Posterior cingulate gyrus (tissue), 11 donors: ENCODE data around the gene ARL5B.

ENCODE experiments used
- DNase-seq, 10 donors: peaks; one replicate each; pipeline versions ENCODE4 v3.0.0 to v3.0.0-alpha.2; 2020 to 2021; ENCODE audit warnings: mixed read lengths in 3 of 10
- intact Hi-C: fragments of 100-400 bp; cut with DNase I; formaldehyde crosslinking; loops from one replicate; pipeline ENCODE4 v1.15.1; 2023

ARL5B gene

DNA sequence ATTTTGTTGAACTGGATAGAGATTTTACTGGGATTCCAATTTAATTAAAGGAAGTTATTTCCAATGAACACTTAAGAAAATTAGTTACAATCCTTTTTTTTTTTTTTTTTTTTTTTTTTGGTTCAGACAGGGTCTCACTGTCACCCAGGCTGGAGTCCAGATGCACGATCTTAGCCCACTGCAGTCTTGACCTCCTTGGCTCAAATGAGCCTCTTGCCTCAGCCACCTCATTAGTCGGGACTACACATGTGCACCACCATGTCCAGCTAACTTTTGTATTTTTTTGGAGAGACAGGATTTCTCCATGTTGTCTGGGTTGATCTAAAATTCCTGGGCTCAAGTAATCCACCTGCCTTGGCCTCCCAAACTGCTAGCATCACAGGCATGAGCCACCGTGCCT is 2.5 kb upstream of the ARL5B start:
- no peak for DNase-seq
- intact Hi-C loops: no loop called here

GRCh38 chr10:18658271-18659124 is 733 bp upstream of the ARL5B start:
- intact Hi-C loops: loop anchor here (1.0 kb wide), 1 partner anchor 7 kb away; the partner anchor contains the start of gene NSUN6
- DNase-seq: peak in 3 of 10 donors; percentile 16 to 81 (median 68)

- intact Hi-C loops: loop anchor here (1.0 kb wide), 1 partner anchor 9 kb away; the partner anchor contains the start of gene NSUN6
- no peak for DNase-seq
Observed at GRCh38 chr10:18659819-18660535, 746 bp downstream of the ARL5B start.

- intact Hi-C loops: no loop called here
- DNase-seq: no peak
Observed at GRCh38 chr10:18660816-18661431, 1.7 kb downstream of the ARL5B start.

GRCh38 chr10:18664841-18665478 is 5.7 kb downstream of the ARL5B start:
- intact Hi-C loops: no loop called here
- DNase-seq: no peak

DNA sequence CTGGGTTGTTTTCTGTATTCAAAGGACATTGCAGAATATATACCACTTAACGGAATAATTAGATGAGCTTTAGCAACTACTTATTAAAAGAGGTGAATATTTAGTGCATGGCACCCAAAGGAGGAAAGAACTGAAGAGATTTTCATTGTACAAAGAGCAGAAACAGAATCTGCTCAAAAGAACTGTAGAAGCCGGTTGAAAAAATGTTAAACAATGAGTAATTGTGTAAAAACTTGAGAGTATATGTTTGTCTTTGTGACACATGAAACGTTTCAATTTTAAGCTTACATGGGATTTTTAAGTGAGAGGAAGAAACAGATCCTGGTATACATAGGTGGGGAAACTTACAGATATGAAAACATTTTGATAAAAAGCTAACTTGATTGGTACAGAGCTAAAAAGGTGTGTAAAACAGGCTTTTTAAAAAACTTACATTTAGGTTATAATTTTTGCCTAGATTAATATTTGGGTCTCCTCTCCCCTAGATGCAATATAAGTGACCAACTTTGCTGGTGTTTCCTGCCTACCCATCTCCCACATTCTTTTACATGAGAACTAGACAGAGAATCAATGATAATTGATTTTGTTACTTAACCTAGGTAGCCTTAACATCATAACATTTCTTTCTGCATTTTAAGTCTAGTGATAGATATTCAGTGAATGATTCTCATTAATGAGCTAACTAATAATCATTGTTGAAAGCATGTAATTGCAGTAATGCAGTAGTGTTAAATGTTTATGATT is 6.8 kb downstream of the ARL5B start:
- intact Hi-C loops: no loop called here
- DNase-seq: no peak

- no peak for DNase-seq
- intact Hi-C loops: no loop called here
Observed at GRCh38 chr10:18666810-18667209, 7.6 kb downstream of the ARL5B start.

- intact Hi-C loops: no loop called here
Observed at GRCh38 chr10:18668026-18668425, 8.8 kb downstream of the ARL5B start.

GRCh38 chr10:18675086-18675801 is 16.0 kb downstream of the ARL5B start:
- no peak for DNase-seq
- intact Hi-C loops: no loop called here

More at GRCh38 chr10:18668026-18668425, 8.8 kb downstream of the ARL5B start:
- no peak for DNase-seq

GRCh38 chr10:18680754-18681153 is 21.5 kb downstream of the ARL5B start:
- DNase-seq: no peak
- intact Hi-C loops: loop anchor here (10.0 kb wide), 1 partner anchor 1574 kb away; no protein-coding TSS in a partner anchor

DNA sequence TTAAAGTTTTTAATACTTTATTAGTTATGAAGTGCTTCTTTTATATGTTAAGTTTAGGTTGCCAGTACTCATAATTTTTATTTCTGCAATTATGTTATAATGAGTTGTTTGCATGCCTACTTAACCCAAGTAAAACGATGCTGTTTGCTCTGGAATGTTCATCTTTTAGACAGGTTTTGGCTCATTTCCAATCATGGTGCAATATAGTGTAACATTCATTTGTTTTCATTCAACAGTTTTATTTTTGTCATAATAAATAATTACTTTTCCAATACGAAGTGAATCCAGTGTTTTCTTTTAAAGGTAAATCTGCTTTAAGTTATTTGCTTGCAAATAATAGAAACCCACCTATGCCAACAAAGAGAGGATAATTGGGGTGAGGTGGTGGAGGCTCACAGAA is 22.1 kb downstream of the ARL5B start:
- DNase-seq: no peak
- intact Hi-C loops: loop anchor here (10.0 kb wide), 1 partner anchor 1573 kb away; no protein-coding TSS in a partner anchor

- DNase-seq: no peak
- intact Hi-C loops: loop anchor here (10.0 kb wide), 1 partner anchor 1573 kb away; no protein-coding TSS in a partner anchor
Observed at GRCh38 chr10:18681971-18682411, 22.8 kb downstream of the ARL5B start.

- intact Hi-C loops: loop anchor here (10.0 kb wide), 1 partner anchor 1571 kb away; no protein-coding TSS in a partner anchor
- no peak for DNase-seq
Observed at GRCh38 chr10:18683427-18683826, 24.2 kb downstream of the ARL5B start.

DNA sequence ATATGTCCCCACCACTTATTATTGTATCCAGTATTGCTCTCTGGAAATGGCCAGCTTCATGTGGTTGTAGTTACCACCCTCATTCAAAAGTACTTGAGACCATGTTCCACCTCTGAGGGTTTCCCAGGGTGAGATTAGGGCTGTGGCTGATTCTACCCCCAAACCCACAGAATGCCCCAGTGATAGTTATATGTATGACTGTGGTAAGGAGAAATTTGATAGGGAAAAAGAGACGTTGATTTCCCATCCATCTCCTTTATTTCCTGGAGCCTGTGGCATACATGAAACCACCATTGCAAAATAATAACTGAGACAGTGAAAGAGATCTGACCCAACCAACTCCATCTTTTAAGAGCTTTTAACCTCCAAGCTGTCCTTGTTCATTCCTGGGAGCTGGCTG is 25.2 kb downstream of the ARL5B start:
- intact Hi-C loops: loop anchor here (10.0 kb wide), 1 partner anchor 1570 kb away; no protein-coding TSS in a partner anchor
- DNase-seq: no peak

GRCh38 chr10:18684953-18685352 is 25.7 kb downstream of the ARL5B start:
- intact Hi-C loops: loop anchor here (10.0 kb wide), 1 partner anchor 1570 kb away; no protein-coding TSS in a partner anchor

GRCh38 chr10:18685555-18685954 is 26.3 kb downstream of the ARL5B start:
- intact Hi-C loops: loop anchor here (10.0 kb wide), 1 partner anchor 1569 kb away; no protein-coding TSS in a partner anchor

More at GRCh38 chr10:18684953-18685352, 25.7 kb downstream of the ARL5B start:
- DNase-seq: no peak

GRCh38 chr10:18687195-18687594 is 28.0 kb downstream of the ARL5B start:
- intact Hi-C loops: loop anchor here (10.0 kb wide), 1 partner anchor 1568 kb away; no protein-coding TSS in a partner anchor
- DNase-seq: no peak

More at GRCh38 chr10:18685555-18685954, 26.3 kb downstream of the ARL5B start:
- no peak for DNase-seq

DNA sequence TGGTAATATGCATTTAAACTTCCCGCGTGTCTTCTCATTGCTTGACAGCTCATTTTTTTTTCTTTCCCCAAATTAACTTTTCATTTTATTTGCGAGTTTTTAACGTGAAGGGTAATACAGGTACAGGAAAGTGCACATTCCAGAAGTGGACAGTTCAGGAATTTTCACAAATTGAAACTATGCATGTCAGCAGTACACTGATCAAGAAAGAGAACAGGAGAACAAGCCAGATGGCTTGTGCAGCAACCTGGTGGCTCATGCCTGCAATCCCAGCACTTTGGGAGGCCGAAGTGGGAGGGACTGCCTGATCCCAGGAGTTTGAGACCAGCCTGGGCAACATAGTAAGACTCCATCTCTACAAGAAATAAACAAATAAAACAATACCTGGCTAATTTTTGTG is 28.5 kb downstream of the ARL5B start:
- DNase-seq: no peak
- intact Hi-C loops: loop anchor here (10.0 kb wide), 1 partner anchor 1567 kb away; no protein-coding TSS in a partner anchor
